ENCODE measurements around the gene RALY.

DNA sequence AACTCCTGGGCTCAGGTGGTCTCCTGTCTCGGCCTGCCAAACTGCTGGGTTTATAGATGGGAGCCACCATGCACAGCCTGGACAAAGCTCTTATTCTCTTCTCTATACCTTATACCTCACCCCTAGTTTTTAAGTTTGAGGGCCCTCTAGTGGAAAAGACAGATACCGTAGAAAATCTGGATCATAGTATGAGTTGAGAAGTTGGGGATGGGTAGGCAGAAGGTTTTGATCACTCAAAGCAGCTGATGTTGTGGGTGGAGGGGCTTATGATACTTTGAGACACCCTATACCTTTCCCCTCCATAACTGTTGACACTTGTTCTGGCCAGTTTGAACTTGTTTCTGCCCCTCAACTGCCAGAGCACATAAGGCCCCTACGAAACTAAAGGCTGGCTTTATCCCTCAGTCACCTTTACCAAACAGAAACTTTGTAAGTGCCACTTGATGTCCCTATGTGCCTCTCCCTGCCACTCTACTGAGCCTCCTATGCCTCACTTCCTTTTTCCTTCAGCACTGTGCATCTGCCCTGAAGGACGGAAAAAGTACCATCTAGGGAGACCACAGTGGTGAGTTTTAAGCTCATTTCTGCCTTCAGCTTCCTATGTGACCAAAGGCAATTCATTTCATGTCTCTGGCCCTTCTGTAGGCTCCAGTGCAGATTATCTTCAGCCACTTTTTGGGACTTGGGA is 28.6 kb downstream of the RALY start:
- TF ChIP-seq, protein P1, sequence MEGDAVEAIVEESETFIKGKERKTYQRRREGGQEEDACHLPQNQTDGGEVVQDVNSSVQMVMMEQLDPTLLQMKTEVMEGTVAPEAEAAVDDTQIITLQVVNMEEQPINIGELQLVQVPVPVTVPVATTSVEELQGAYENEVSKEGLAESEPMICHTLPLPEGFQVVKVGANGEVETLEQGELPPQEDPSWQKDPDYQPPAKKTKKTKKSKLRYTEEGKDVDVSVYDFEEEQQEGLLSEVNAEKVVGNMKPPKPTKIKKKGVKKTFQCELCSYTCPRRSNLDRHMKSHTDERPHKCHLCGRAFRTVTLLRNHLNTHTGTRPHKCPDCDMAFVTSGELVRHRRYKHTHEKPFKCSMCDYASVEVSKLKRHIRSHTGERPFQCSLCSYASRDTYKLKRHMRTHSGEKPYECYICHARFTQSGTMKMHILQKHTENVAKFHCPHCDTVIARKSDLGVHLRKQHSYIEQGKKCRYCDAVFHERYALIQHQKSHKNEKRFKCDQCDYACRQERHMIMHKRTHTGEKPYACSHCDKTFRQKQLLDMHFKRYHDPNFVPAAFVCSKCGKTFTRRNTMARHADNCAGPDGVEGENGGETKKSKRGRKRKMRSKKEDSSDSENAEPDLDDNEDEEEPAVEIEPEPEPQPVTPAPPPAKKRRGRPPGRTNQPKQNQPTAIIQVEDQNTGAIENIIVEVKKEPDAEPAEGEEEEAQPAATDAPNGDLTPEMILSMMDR (IDR thresholded peaks at IDR 0.05) = no peak
- no peak for TF ChIP-seq POLR2A (IDR thresholded peaks at IDR 0.05)

Data from body of pancreas (tissue), 4 donors.